Activated CD8-positive, alpha-beta memory T cell treated with anti-CD3 and anti-CD28 coated beads for 1 hour (primary cell): ENCODE measurements around the gene EFCAB13.
"Not testable (repeated sequence)": the region's sequence is repeated elsewhere in the genome, so short reads cannot be mapped to it uniquely, and the experiment has no call there.

Source experiments
- DNase-seq, 2 donors: peaks; one replicate each; pipeline ENCODE4 v3.0.0-alpha.2; 2020; ENCODE audit warnings: low read depth in 1 of 2; ENCODE audit errors: extremely low read depth in 1 of 2

EFCAB13 gene

GRCh38 chr17:47325176-47325575 lies 1.4 kb downstream of the EFCAB13 start:
- no peak for DNase-seq

- no peak for DNase-seq
Observed at GRCh38 chr17:47330548-47330947, 6.8 kb downstream of the EFCAB13 start.

GRCh38 chr17:47332287-47332686 lies 8.5 kb downstream of the EFCAB13 start:
- DNase-seq, result no peak

- DNase-seq, result no peak
Observed at GRCh38 chr17:47335101-47335936, 11.6 kb downstream of the EFCAB13 start.

GRCh38 chr17:47338026-47338425 lies 14.3 kb downstream of the EFCAB13 start:
- no peak for DNase-seq

GRCh38 chr17:47352848-47353247 lies 29.1 kb downstream of the EFCAB13 start:
- no peak for DNase-seq

- no peak for DNase-seq
Observed at GRCh38 chr17:47358652-47359051, 34.9 kb downstream of the EFCAB13 start.

GRCh38 chr17:47363171-47363570 lies 39.4 kb downstream of the EFCAB13 start:
- DNase-seq, result no peak

GRCh38 chr17:47367257-47367656 lies 43.5 kb downstream of the EFCAB13 start:
- no peak for DNase-seq

GRCh38 chr17:47368262-47368661 lies 44.5 kb downstream of the EFCAB13 start:
- no peak for DNase-seq

- not testable (repeated sequence) for DNase-seq
Observed at GRCh38 chr17:47370899-47371298, 47.1 kb downstream of the EFCAB13 start.

- DNase-seq, result no peak
Observed at GRCh38 chr17:47373002-47373401, 49.2 kb downstream of the EFCAB13 start.

- no peak for DNase-seq
Observed at GRCh38 chr17:47376247-47376646, 52.5 kb downstream of the EFCAB13 start.

- DNase-seq, result no peak
Observed at GRCh38 chr17:47388825-47389224, 65.1 kb downstream of the EFCAB13 start.

- DNase-seq, result not testable (repeated sequence)
Observed at GRCh38 chr17:47397532-47398128, 73.9 kb downstream of the EFCAB13 start.

GRCh38 chr17:47400333-47400732 lies 76.6 kb downstream of the EFCAB13 start:
- no peak for DNase-seq

GRCh38 chr17:47401100-47401499 lies 77.3 kb downstream of the EFCAB13 start:
- no peak for DNase-seq

GRCh38 chr17:47404006-47404405 lies 80.3 kb downstream of the EFCAB13 start:
- no peak for DNase-seq

GRCh38 chr17:47404875-47405274 lies 81.1 kb downstream of the EFCAB13 start:
- DNase-seq, result no peak

GRCh38 chr17:47413872-47414271 lies 90.1 kb downstream of the EFCAB13 start:
- no peak for DNase-seq

- no peak for DNase-seq
Observed at GRCh38 chr17:47414612-47415011, 90.9 kb downstream of the EFCAB13 start.
